SJSA1 (cell line): ENCODE measurements around the gene USP17L30. TPM values are rescaled to one million over a fixed set of nuclear protein-coding genes. Genes with fewer than 3 reads are reported as not detected.
"Not testable (repeated sequence)": the region's sequence is repeated elsewhere in the genome, so short reads cannot be mapped to it uniquely, and the experiment has no call there.

Source experiments
- DNase-seq, 2 experiments: peaks; one replicate each; pipeline ENCODE4 v3.0.0-alpha.2; 2015 to 2020; ENCODE audit warnings: low spot score in 2 of 2, low read depth in 1 of 2
- H3K27ac ChIP-seq: fragments of 250-450 bp; sonication (Bioruptor Pico); 2 replicates; pipeline ENCODE4 v1.5.1; 2020; ENCODE audit warnings: mild to moderate bottlenecking, moderate library complexity
- H3K27me3 ChIP-seq: fragments of 250-450 bp; sonication (Bioruptor Pico); replicated peaks from 2 replicates; pipeline ENCODE4 v1.5.1; 2020; ENCODE audit warnings: mild to moderate bottlenecking, moderate library complexity
- H3K36me3 ChIP-seq: fragments of 250-450 bp; sonication (Bioruptor Pico); 2 replicates; pipeline ENCODE4 v1.5.1; 2020; ENCODE audit warnings: mild to moderate bottlenecking
- H3K4me1 ChIP-seq: fragments of 250-450 bp; sonication (Bioruptor Pico); replicated peaks from 2 replicates; pipeline ENCODE4 v1.6.1; 2021; ENCODE audit warnings: mild to moderate bottlenecking
- H3K4me3 ChIP-seq: fragments of 250-450 bp; sonication (Bioruptor Pico); 2 replicates; pipeline ENCODE4 v1.5.1; 2020; ENCODE audit warnings: mild to moderate bottlenecking
- H3K9me3 ChIP-seq: fragments of 250-450 bp; sonication (Bioruptor Pico); replicated peaks from 2 replicates; pipeline ENCODE4 v1.5.1; 2020; ENCODE audit warnings: mild to moderate bottlenecking
- total RNA-seq: library from RNA; depleted of rRNA; stranded (reverse); fragments of >200 nt; shearing (Covaris generic); gene quantifications from 2 replicates; pipeline ENCODE4 v1.2.3, GENCODE V29; 2014; rRNA removed

The USP17L30 gene
- total RNA-seq: not detected in 2 replicates

GRCh38 chr4:9362829-9363228, at the start of gene USP17L30:
TSS of gene USP17L30 (plus strand) at chr4:9363129. CDS start at chr4:9363129, 0 bp downstream.
- H3K9me3 ChIP-seq, H3K27ac ChIP-seq, DNase-seq, H3K27me3 ChIP-seq, H3K36me3 ChIP-seq, H3K4me1 ChIP-seq, H3K4me3 ChIP-seq: not testable (repeated sequence)

- not testable (repeated sequence) for H3K27me3 ChIP-seq, DNase-seq, H3K27ac ChIP-seq, H3K36me3 ChIP-seq, H3K9me3 ChIP-seq, H3K4me1 ChIP-seq, H3K4me3 ChIP-seq
These were observed 38.7 kb upstream of the USP17L30 start for GRCh38 chr4:9324191-9324590.

GRCh38 chr4:9324865-9325264, 38.1 kb upstream of the USP17L30 start, which contains the start of gene USP17L24:
TSS of gene USP17L24 (plus strand) at chr4:9325165. CDS start at chr4:9325165, 0 bp downstream.
- H3K4me1 ChIP-seq, H3K27me3 ChIP-seq, H3K36me3 ChIP-seq, H3K4me3 ChIP-seq, H3K27ac ChIP-seq, DNase-seq, H3K9me3 ChIP-seq: not testable (repeated sequence)

- H3K27me3 ChIP-seq, H3K4me1 ChIP-seq, H3K27ac ChIP-seq, H3K4me3 ChIP-seq, H3K36me3 ChIP-seq, H3K9me3 ChIP-seq, DNase-seq: not testable (repeated sequence)
These were observed 33.3 kb upstream of the USP17L30 start, which contains the start of gene USP17L25 for GRCh38 chr4:9329611-9330010. TSS of gene USP17L25 (plus strand) at chr4:9329911. CDS start at chr4:9329911, 0 bp downstream.

GRCh38 chr4:9334358-9334757, 28.6 kb upstream of the USP17L30 start, which contains the start of gene USP17L26:
TSS of gene USP17L26 (plus strand) at chr4:9334658. CDS start at chr4:9334658, 0 bp downstream.
- H3K9me3 ChIP-seq, H3K27ac ChIP-seq, H3K36me3 ChIP-seq, DNase-seq, H3K4me1 ChIP-seq, H3K27me3 ChIP-seq, H3K4me3 ChIP-seq: not testable (repeated sequence)

GRCh38 chr4:9339103-9339502, 23.8 kb upstream of the USP17L30 start, which contains the start of gene USP17L5:
TSS of gene USP17L5 (plus strand) at chr4:9339403. CDS start at chr4:9339403, 0 bp downstream.
- H3K4me3 ChIP-seq, H3K27me3 ChIP-seq, H3K4me1 ChIP-seq, H3K27ac ChIP-seq, H3K9me3 ChIP-seq, DNase-seq, H3K36me3 ChIP-seq: not testable (repeated sequence)

GRCh38 chr4:9343848-9344247, 19.1 kb upstream of the USP17L30 start, which contains the start of gene USP17L27:
TSS of gene USP17L27 (plus strand) at chr4:9344148. CDS start at chr4:9344148, 0 bp downstream.
- H3K36me3 ChIP-seq, H3K4me1 ChIP-seq, H3K4me3 ChIP-seq, H3K27ac ChIP-seq, H3K27me3 ChIP-seq, DNase-seq, H3K9me3 ChIP-seq: not testable (repeated sequence)

- H3K9me3 ChIP-seq, H3K4me3 ChIP-seq, H3K27me3 ChIP-seq, DNase-seq, H3K4me1 ChIP-seq, H3K27ac ChIP-seq, H3K36me3 ChIP-seq: not testable (repeated sequence)
These were observed 14.3 kb upstream of the USP17L30 start, which contains the start of gene USP17L28 for GRCh38 chr4:9348593-9348992. TSS of gene USP17L28 (plus strand) at chr4:9348893. CDS start at chr4:9348893, 0 bp downstream.

- not testable (repeated sequence) for H3K4me1 ChIP-seq, H3K9me3 ChIP-seq, H3K27me3 ChIP-seq, H3K27ac ChIP-seq, H3K4me3 ChIP-seq, DNase-seq, H3K36me3 ChIP-seq
These were observed 12.1 kb upstream of the USP17L30 start for GRCh38 chr4:9350866-9351265.

- H3K27ac ChIP-seq, H3K4me3 ChIP-seq, DNase-seq, H3K4me1 ChIP-seq, H3K9me3 ChIP-seq, H3K36me3 ChIP-seq, H3K27me3 ChIP-seq: not testable (repeated sequence)
These were observed 9.6 kb upstream of the USP17L30 start, which contains the start of gene USP17L29 for GRCh38 chr4:9353338-9353737. TSS of gene USP17L29 (plus strand) at chr4:9353638. CDS start at chr4:9353638, 0 bp downstream.

- not testable (repeated sequence) for H3K27me3 ChIP-seq, H3K27ac ChIP-seq, H3K4me1 ChIP-seq, H3K9me3 ChIP-seq, H3K4me3 ChIP-seq, DNase-seq, H3K36me3 ChIP-seq
These were observed 17.0 kb downstream of the USP17L30 start for GRCh38 chr4:9379881-9380280.

- not testable (repeated sequence) for H3K27ac ChIP-seq, H3K36me3 ChIP-seq, H3K4me3 ChIP-seq, H3K9me3 ChIP-seq, H3K4me1 ChIP-seq, H3K27me3 ChIP-seq
- DNase-seq: peak; percentile 18 to 55
These were observed 18.1 kb downstream of the USP17L30 start for GRCh38 chr4:9381012-9381534.

GRCh38 chr4:9384126-9384525, 21.2 kb downstream of the USP17L30 start:
- H3K9me3 ChIP-seq: no peaks in the 10 kb centered on the region
- no peak for DNase-seq

GRCh38 chr4:9389001-9389400, 26.1 kb downstream of the USP17L30 start:
- not testable (repeated sequence) for H3K27ac ChIP-seq, H3K4me1 ChIP-seq, H3K27me3 ChIP-seq, DNase-seq, H3K4me3 ChIP-seq, H3K36me3 ChIP-seq, H3K9me3 ChIP-seq

More at GRCh38 chr4:9384126-9384525, 21.2 kb downstream of the USP17L30 start:
- Histone ChIP-seq H3K27ac (no peak overlapping the region), H3K4me3 (no peak overlapping the region), H3K36me3 (no peaks in the 10 kb centered on the region), H3K4me1 (no peaks in the 10 kb centered on the region), H3K27me3 (no peaks in the 10 kb centered on the region)

- not testable (repeated sequence) for DNase-seq, H3K27me3 ChIP-seq, H3K9me3 ChIP-seq
These were observed 42.8 kb downstream of the USP17L30 start for GRCh38 chr4:9405774-9406173.

More at GRCh38 chr4:9405774-9406173, 42.8 kb downstream of the USP17L30 start:
- not testable (repeated sequence) for H3K36me3 ChIP-seq, H3K27ac ChIP-seq, H3K4me3 ChIP-seq, H3K4me1 ChIP-seq
